HT1080 (cell line): Measurements from ENCODE around the gene MACROD2. TPM values are rescaled to one million over a fixed set of nuclear protein-coding genes. Genes with fewer than 3 reads are reported as not detected.
"Not testable (repeated sequence)": the region's sequence is repeated elsewhere in the genome, so short reads cannot be mapped to it uniquely, and the experiment has no call there.

ENCODE experiments used
- DNase-seq: peaks from one replicate; pipeline ENCODE4 v3.0.0-alpha.2; 2015; ENCODE audit warnings: low read depth
- total RNA-seq: library from RNA; depleted of rRNA; stranded (reverse); fragments of >200 nt; shearing (Covaris generic); gene quantifications from 2 replicates; pipeline ENCODE4 v1.2.3, GENCODE V29; 2014

Gene MACROD2
- total RNA-seq, 1 experiment from 2014 or later = 1.2 TPM

- peak; percentile 39 for DNase-seq
Measured at GRCh38 chr20:14189794-14190402, 194.6 kb downstream of the MACROD2 start.

DNA sequence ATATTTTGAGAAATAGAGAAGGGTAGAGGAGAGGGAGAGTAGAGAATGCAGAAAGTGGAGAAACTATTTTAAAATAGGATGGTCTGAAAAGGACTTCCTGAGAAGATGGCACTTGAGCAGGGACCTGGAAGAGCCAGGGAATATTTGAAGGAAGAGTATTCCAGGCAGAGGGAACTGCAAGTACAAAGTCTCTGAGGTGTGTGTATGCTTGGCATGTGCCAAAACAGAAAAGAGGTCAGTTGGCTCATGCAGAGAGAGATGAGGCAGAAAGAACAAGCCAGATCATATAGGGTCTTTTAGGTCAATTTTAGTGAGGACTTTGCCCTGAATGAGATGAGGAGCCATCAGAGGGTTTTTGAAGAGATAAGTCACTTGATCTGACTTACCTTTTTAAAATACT, 196.2 kb downstream of the MACROD2 start:
- DNase-seq = no peak

- no peak for DNase-seq
Measured at GRCh38 chr20:14193443-14193842, 198.1 kb downstream of the MACROD2 start.

GRCh38 chr20:14193885-14194284, 198.6 kb downstream of the MACROD2 start:
- peak; percentile 12 for DNase-seq

DNA sequence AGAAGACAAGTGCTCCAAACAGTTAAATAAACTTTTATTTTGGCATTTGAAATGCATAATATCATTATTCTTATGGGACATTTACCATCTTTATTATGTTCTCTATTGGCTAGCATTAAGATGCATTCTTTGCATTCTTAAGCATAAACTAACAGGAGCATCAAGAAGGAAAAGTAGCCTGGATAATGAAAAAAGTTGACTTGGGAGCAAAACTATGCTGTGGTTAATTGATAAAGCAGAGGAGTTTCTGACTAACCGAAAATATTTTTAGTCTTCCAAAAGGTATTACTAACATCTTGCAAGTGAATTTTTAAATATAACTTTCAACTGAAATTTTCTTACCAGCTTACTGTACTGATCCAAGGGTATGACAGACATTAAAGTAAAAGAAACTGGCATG, 201.8 kb downstream of the MACROD2 start:
- DNase-seq = peak; percentile 3

- no peak for DNase-seq
Measured at GRCh38 chr20:14198416-14198815, 203.1 kb downstream of the MACROD2 start.

GRCh38 chr20:14199111-14199510, 203.8 kb downstream of the MACROD2 start:
- no peak for DNase-seq

GRCh38 chr20:14203657-14204056, 208.3 kb downstream of the MACROD2 start:
- no peak for DNase-seq

DNA sequence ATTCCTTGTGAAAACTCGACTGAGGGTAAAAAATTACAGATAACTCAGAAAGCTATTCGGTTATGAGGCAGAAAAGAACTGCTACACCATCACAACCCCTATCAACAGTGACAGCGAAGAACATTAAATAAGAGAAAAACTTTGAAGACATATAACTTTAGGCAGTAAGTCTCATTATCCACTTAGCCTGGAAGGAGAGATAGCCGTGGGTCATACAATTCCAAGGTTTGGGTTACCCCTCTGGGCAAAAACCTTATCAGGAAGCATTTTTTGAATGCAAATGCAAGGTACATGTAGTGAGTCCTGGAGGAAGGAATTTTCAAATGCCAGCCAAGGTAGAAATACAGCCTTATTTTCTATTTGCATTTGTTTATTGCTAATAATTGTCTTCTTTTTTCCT, 212.3 kb downstream of the MACROD2 start:
- DNase-seq = no peak

GRCh38 chr20:14208956-14209355, 213.6 kb downstream of the MACROD2 start:
- DNase-seq = no peak

GRCh38 chr20:14210146-14210545, 214.8 kb downstream of the MACROD2 start:
- DNase-seq = no peak

- DNase-seq = no peak
Measured at GRCh38 chr20:14214046-14214445, 218.7 kb downstream of the MACROD2 start.

DNA sequence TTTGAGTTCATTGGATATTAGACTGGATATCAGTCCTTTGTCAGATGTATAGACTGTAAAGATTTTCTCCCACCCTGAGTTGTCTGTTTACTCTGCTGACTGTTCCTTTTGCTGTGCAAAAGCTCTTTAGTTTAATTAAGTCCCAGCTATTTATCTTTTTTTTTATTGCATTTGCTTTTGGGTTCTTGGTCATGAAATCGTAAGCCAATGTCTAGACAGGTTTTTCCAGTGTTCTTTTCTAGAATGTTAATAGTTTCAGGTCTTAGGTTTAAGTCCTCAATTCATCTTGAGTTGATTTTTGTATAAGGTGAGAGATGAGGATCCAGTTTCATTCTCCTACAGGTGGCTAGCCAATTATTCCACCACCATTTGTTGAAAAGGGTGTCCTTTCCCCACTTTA, 220.6 kb downstream of the MACROD2 start:
- not testable (repeated sequence) for DNase-seq

DNA sequence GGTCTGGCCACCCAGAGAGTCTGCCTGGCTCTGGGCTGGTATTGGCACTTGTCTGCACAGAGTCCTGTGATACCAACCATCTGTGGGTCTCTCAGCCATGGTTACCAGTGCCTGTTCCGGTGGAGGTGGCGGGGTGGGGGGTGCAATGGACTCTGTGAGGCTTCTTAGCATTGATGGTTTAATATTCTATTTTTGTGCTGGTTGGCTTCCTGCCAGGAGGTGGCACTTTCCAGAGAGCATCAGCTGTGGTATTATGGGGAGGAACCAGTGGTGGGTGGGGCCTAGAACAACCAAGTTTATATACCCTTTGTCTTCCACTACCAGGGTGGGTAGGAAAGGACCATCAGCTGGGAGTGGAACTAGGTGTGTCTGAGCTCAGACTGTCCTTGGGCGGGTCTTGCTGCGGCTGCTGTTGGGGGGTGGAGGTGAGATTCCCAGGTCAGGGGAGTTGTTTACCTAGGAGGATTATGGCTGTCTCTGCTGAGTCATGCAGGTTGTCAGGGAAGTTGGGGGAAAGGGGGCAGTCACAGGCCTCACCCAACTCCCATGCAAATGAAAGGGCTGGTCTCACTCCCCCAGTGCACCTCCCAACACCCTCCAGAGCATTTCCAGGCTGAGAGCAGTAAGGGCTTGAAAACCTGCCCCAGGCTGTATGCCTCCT, 224.6 kb downstream of the MACROD2 start:
- DNase-seq = peak; percentile 5

DNA sequence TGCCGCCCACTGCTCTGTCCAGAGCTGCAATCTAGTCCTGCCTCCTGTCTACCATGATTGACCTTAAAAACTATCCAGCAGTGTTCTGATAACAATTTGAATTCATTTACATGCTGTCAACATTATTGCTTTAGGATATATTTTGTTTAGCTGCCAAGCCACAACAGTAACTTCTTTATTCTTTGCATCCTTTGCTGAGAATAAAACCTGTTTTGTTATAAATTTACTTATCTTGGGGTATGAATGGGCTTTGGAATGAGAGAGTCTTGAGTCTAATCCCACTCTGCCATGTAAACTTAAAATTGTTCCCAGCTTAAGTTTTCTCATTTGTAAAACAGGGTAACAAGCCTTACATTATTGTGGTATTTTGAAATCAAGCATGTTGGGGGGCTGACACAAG, 225.7 kb downstream of the MACROD2 start:
- DNase-seq = no peak

DNA sequence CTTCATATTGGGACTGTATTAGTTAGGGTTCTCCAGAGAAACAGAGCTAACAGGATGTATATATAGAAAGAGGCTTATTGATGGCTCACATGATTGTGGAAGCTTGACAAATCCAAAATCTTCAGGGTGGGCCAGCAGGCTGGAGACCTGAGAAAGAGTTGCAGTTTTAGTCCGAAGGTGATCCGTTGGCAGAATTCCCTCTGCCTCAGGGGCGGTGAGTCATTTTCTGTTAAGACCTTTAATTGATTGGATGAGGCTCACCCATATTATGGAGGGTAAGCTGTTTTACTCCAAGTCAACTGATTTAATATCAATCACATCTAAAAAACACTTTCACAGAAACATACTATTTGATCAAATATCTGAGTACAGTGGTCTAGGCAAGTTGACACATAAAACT, 228.5 kb downstream of the MACROD2 start:
- DNase-seq = no peak

DNA sequence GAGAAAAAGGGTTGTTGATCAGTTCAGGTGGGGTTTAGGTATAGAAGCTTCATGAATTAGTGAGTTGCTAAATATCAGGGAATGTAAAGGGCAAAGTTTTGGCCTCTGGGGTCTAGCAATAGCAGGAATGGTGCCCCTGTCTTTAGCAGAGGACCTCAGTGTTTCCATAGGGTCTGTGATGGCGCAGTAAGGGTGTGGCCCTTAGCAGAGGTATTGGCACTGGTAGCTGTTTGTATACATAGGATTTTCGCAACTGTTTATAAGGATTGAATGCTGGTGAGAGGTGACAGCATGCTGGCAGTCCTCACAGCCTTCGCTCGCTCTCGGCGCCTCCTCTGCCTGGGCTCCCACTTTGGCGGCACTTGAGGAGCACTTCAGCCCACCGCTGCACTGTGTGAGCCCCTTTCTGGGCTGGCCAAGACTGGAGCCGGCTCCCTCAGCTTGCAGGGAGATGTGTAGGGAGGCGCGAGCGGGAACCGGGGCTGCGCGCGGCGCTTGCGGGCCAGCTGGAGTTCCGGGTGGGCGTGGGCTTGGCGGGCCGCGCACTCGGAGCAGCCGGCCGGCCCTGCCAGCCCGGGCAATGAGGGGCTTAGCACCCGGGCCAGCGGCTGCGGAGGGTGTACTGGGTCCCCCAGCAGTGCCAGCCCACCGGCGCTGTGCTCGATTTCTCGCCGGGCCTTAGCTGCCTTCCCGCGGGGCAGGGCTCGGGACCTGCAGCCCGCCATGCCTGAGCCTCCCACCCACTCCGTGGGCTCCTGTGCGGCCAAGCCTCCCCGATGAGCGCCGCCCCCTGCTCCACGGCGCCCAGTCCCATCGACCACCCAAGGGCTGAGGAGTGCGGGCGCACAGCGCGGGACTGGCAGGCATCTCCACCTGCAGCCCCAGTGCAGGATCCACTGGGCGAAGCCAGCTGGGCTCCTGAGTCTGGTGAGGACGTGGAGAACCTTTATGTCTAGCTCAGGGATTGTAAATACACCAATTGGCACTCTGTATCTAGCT, 231.0 kb downstream of the MACROD2 start:
- DNase-seq = not testable (repeated sequence)

DNA sequence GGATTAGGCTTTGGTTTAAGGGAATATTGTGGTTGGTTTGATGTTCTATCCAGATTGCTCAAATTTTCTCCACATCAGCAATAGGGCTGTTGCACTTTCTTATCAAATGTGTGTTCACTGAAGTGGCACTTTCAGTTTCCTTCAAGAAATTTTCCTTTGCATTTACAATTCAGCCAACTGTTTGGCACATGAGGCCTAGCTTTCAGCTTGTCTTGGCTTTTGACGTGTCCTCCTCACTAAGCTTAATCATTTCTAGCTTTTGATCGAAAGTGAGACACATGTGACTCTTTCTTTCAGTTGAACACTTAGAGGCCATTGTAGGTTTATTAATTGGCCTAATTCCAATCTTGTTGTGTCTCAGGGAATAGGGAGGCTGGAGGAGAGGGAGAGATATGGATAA, 237.3 kb downstream of the MACROD2 start:
- no peak for DNase-seq

- DNase-seq = peak; percentile 18
Measured at GRCh38 chr20:14234666-14235295, 239.5 kb downstream of the MACROD2 start.

GRCh38 chr20:14235355-14235754, 240.0 kb downstream of the MACROD2 start:
- peak; percentile 64 for DNase-seq

DNA sequence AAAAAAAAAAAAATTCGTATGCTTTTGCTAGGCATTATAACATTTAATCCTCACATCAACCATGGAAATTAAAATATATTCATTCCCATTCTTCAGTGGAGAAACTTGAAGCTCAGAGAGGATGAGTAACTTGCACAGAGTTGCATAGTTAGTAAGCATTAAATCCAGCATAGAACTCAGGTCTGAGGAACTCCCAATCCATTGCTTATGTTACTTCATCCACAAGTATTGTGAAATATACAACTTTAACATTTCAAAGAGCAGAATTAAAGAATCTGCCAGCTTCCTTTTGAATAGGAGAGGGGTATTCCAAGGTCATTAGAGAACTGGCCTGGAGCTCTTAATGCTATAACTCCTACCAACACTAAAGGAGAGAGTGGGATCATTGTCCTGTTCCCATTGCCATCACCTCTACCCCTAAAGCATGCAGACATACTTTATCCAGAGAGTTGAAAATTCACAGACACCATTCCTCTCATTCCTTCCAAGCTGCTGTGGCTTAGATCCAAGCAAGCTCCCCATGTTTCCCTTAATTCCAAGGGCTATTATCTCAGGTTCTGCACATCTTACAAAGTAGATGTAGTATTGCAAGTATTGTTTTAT, 250.2 kb downstream of the MACROD2 start:
- no peak for DNase-seq
